GM12891 (cell line): ENCODE data around the gene OR9Q1.

Experiments
- PAX5 ChIP-seq: IDR thresholded peaks from 2 replicates; pipeline ENCODE4 v1.6.1; 2011; ENCODE audit warnings: low read length, moderate library complexity, mild to moderate bottlenecking; ENCODE audit not compliant: insufficient read depth, severe bottlenecking
- POLR2A ChIP-seq: IDR thresholded peaks from 2 replicates; pipeline ENCODE4 v1.6.1; 2011; ENCODE audit warnings: low read depth, low read length, control low read depth
- POLR2AphosphoS5 ChIP-seq: IDR thresholded peaks from 2 replicates; pipeline ENCODE4 v1.6.1; 2011; ENCODE audit warnings: low read depth, low read length, control low read depth
- POU2F2 ChIP-seq: IDR thresholded peaks from 2 replicates; pipeline ENCODE4 v1.6.1; 2011; ENCODE audit warnings: low read depth, mild to moderate bottlenecking, control low read depth, low read length, moderate library complexity
- SPI1 ChIP-seq: IDR thresholded peaks from 2 replicates; pipeline ENCODE4 v1.6.1; 2011; ENCODE audit warnings: low read depth, low read length, control low read depth
- TAF1 ChIP-seq: IDR thresholded peaks from 2 replicates; pipeline ENCODE4 v1.6.1; 2011; ENCODE audit warnings: low read depth, low read length, control low read depth

DNA sequence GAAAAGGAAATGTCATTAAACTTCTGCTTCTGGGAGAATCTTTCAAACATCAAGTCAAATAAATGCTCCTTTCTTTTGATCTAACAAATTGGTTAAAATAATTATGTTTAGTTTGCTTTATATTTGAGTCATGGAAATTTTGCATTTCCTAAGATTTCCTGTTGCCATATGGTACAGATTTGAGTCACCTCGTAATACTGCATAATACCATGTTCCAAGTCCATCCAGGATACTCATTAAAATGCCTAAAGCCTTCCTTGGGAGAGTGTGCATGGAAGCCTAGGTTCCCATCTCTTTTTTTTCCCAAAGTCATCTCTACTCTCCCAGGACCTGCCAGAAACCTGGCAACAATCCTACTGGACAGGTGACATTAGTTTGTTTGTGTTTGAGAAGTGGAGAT is 97.4 kb downstream of the OR9Q1 start:
- TF ChIP-seq POLR2A (no peak), POLR2AphosphoS5 (no peak), PAX5 (no peak), TAF1 (no peak), POU2F2 (no peak), SPI1 (no peak)
